Activated CD4-positive, alpha-beta T cell treated with anti-CD3 and anti-CD28 coated beads, Interleukin-2, Interleukin-6, amounts not matched to agents 100 ng/mL and 50 ng/mL, durations not matched to agents 16 hours and 8 hours (primary cell): ENCODE results near the gene USP8.
"Not testable (repeated sequence)": the region's sequence is repeated elsewhere in the genome, so short reads cannot be mapped to it uniquely, and the experiment has no call there.

Experiments used
- DNase-seq: peaks from one replicate; pipeline ENCODE4 v3.0.0-alpha.2; 2020

USP8 gene

DNA sequence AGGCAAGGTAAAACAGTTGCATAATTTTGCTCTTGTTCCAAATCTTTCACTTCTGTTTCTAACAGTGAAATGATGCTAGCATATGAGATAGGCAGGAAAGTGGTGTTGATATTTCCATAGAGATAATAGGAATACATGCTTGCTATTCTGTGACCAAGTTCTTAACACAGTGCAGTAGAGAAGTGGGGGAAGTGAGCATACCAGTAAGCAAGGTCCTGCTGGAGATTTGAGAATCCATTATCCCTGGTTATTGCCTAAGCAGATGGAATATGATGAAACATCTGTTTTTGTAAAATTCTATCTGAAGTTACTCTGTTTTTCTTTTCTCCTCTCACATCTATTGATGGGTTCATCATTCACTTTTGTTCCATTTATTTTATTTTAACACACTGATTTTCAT lies 28.7 kb downstream of the USP8 start:
- DNase-seq, result no peak

DNA sequence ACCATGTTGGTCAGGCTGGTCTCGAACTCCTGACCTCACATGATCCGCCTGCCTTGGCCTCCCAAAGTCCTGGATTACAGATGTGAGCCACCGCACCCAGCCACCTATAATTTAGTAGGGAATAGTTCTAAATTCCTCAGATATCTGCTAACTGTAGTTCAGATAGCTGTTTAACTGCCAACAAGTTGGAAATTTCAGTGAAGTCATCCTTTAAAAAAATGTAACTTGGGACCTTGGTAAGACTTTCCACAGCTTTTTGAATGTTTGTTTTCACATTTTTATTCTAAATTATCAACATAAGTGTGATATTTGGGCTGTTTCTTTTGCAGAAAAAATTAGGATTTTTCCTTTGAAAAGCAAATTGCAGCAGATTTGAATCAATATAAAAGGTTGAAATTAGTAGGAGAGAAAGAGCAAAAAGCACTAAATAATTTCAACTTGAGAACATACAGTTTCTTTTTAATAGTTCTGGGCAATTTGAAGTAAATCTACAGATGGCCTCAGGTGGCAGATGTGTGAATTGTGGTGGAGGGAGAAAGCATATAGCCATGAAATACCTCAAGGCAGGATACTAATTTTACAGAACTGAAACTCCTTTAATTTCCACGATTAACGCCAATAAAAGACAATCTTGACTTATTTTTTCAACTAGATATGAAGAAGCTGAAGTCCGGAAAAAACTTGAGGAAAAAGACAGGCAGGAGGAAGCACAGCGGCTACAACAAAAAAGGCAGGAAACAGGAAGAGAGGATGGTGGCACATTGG lies 34.3 kb downstream of the USP8 start:
- no peak for DNase-seq

DNA sequence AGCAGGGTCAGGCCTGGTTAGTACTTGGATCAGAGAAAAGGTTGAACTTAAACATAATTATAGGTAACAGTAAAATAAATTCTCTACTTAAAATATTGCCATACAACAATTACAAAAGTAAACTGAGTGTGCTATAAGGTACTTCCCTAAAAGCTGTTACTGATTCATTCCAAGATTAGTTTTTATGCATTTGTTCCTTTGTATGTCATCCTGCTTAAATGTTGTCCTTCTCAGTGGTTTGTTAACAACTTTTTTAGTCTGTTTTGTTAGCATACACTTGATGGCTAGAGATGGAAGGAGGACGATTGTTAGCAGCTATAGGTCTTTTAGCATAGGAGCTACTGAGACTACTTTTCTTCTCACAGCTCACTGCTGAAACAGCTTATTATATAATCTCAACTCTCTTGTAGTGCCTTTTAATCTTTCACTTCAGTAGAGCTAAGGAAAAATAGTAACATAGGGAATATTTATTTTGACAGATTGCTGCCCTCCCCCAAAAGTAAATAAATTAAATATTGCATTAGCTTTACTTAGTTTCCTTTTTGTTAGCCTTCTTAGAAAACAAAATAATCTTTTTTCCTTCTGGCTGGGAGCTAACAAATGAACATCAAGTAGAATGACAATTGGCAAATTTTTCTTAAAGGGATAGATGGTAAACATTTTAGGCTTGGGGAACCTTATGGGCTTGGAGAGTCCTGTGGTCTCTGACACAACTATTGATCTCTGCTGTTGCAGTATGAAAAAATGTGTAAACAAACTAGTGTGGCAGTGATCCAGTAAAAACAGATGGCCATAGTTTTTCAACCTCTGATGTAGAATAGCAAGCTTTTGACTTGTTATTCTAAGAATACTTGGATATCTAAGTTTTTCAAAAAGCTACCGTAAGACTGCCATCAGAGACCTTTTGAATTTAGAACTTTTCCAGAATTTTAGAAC lies 39.5 kb downstream of the USP8 start:
- peak; percentile 33 for DNase-seq

GRCh38 chr15:50471072-50471471 lies 46.9 kb downstream of the USP8 start:
- no peak for DNase-seq

DNA sequence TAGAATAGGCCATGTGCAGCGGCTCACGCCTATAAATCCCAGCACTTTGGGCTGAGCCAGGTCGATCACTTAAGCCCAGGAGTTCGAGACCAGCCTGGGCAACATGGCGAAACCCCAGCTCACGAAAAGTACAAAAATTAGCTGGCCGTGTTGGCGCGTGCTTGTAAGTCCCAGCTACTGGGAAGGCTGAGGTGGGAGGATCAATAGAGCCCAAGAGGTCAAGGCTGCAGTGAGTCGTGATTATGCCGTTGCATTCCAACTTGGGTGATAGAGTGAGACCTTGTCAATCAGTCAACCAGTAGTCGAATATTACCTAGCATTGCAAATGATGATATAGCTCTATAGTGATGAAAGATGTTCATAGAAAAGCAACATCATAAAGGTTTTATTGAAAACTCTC lies 51.9 kb downstream of the USP8 start:
- DNase-seq, result no peak

DNA sequence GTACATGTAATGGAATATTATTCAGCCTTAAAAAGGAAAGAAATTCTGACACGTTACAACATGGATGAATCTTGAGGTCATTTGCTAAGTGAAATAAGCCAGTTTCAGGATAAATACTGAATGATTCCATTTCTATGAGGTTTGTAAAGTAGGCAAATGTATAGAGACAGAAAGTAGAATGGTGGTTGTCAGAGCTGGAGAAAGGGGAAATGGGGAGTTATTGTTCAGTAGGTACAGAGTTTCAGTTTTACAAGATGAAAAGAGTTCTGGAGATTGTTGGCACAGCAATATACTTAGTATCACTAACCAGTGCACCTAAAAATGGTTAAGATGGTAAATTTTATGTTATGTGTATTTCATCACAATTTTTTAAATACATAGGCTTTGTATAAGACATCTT lies 60.6 kb downstream of the USP8 start:
- DNase-seq, result no peak

GRCh38 chr15:50485389-50485788 lies 61.2 kb downstream of the USP8 start:
- no peak for DNase-seq

- DNase-seq, result peak; percentile 32
Observed at GRCh38 chr15:50487287-50487686, 63.1 kb downstream of the USP8 start.

GRCh38 chr15:50493625-50494024 lies 69.4 kb downstream of the USP8 start:
- no peak for DNase-seq

DNA sequence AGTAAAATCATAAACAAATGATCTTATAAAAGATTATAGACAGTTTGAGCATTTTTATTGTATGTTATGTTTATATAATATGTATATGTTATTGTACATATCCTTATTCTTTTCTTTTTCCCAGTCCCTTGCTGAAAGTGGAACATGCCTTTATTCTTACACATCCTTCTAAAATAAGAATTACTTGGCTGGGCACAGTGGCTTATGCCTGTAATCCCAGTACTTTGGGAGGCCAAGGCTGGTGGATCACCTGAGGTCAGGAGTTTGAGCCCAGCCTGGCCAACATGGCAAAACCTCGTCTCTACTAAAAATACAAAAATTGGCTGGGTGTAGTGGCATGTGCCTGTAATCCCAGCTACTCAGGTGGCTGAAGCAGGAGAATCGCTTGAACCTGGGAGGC lies 70.3 kb downstream of the USP8 start:
- not testable (repeated sequence) for DNase-seq

GRCh38 chr15:50496692-50497091 lies 72.5 kb downstream of the USP8 start:
- peak; percentile 2 for DNase-seq

- no peak for DNase-seq
Observed at GRCh38 chr15:50500352-50500751, 76.1 kb downstream of the USP8 start.

GRCh38 chr15:50501815-50502214 lies 77.6 kb downstream of the USP8 start:
- no peak for DNase-seq

DNA sequence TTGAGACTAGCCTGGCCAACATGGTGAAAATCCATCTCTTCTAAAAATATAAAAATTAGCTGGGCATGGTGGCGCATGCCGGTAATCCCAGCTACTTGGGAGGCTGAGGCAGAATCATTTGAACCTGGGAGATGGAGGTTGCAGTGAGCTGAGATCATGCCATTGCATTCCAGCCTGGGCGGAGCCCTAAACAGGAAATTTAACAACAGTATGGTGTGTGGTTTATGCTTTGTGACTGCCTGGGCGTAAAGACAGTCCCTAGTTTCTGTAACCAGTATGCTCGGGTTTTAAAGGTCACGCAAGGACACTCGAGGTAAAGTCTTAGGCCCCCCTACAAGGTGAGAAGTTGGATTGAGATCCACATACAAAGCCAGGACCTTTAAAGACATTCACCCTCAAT lies 78.9 kb downstream of the USP8 start:
- no peak for DNase-seq

DNA sequence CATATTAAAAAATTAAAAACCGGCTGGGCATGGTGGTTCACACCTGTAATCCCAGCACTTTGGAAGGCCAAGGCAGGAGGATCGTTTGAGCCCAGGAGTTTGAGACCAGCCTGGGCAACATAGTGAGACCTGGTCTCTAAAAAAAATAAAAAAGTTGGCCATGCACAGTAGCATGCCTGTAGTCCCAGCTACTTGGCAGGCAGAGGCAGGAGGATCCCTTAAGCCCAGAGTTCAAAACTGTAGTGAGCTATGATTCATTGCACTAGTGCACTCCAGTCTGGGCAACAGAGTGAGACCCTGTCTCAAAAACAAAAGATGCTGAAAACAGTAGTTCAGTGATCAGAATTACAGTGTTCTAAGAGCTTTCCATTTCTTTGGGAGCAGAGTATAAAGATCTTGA lies 81.5 kb downstream of the USP8 start:
- DNase-seq, result not testable (repeated sequence)

- no peak for DNase-seq
Observed at GRCh38 chr15:50506121-50506520, 81.9 kb downstream of the USP8 start.

GRCh38 chr15:50513001-50513400 lies 88.8 kb downstream of the USP8 start:
- DNase-seq, result no peak

DNA sequence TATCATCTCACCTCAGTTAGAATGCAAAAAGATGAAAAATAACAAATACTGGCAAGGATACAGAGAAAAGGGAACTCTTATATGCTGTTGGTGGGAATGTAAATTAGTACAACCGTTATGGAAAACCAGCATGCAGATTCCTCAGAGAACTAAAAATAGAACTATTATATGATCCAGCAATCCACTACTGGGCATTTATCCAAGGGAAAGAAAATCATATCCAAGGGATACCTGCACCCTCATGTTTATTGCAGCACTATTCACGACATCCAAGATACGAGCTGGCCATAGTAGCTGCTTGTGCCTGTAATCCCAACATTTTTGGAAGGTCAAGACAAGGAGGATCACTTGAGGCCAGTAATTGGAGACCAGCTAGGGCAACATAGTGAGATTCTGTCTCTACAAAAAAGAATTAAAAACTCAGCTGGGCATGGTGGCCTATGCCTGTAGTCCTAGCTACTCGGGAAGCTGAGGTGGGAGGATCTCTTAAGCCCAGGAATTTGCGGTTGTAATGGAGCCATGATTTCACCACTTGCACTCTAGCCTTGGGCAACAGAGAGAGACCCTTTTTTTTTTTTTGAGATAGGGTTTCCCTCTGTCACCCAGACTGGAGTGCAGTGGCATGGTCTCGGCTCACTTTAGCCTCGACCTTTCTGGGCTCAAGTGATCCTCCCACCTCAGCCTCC lies 95.7 kb downstream of the USP8 start:
- no peak for DNase-seq

GRCh38 chr15:50523851-50524251 lies 99.6 kb downstream of the USP8 start:
- DNase-seq, result no peak

- DNase-seq, result no peak
Observed at GRCh38 chr15:50531163-50531562, 107.0 kb downstream of the USP8 start.

DNA sequence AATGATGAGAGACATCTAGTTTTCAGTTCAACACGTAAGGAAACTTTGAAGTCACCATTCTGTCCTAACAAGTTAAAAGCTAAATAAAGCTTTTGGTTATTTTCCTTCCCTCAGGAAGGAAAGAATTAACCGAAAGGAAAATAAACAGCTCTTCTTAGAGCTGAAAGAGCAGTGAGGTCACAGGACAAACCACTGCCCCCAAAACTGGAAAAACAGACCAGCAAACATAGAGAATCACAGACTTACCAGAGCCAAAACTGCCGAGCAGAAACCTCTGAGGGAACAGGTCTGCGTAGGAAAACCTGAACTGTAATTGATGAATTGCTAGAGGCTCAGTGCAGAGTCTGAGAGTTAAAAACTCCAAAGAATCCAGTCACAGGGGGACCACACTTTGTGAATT lies 107.6 kb downstream of the USP8 start:
- no peak for DNase-seq

DNA sequence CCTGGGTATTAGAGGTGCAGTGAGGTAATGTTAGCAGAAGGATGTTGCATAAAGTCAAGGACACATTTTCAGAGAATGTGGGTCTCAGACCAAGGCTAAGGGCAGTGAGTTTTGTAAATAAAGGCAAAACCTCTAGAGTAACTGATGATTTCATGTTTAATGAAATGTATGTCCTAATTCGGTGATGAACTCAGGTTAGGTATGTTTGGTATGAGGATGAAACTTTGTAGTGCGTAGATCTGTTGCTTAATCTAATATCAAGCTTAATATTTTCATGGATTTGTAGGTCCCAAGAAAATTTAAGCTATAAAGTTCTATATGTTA lies 118.6 kb downstream of the USP8 start:
- DNase-seq, result no peak

DNA sequence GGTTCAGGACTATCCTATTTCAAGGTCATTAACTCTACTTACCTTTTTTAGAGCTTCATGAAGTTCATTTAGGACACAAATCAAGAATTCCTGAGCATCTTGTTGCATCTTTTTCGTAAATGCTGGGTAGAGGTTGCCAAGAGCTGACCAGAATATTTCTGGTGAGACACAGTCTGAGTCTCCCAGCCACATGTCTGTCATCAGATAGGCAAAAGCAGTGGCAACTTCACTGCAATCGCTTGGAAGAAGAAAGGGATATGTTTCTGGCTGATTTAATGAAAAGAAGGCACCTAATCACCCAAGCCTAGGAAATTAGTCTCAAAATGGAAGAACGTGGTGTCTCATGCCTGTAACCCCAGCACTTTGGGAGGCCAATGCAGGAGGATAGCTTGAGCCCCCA lies 119.4 kb downstream of the USP8 start:
- DNase-seq, result no peak

DNA sequence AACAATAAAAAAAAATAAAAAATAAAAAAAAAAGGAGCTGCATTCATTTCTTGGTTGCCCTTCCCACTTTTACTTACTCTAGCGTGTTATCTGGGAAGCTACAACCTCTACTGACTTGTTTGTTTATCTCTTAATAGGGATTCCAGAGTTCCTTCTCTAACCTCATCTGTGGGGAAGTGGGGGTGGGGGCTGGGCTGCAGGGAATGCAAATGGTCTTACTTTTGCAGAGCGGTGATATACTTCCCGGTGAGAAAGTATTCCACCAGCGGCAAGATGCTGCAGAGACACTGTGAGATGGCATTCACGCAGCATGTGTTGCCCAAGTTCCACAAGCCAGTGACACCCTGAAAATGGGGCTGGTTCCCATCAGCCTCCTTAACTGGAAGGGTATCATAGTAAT lies 120.2 kb downstream of the USP8 start:
- no peak for DNase-seq
